DND-41 (cell line): ENCODE measurements around the gene CREG1.

Source experiments
- ATAC-seq: fragments of 200-7000 bp; cut with Tn5 transposase; 3 replicates; pipeline ENCODE4 v1.9.1; 2021; ENCODE audit warnings: low read depth; ENCODE audit not compliant: insufficient read depth
- DNase-seq: peaks from one replicate; pipeline ENCODE4 v3.0.0-alpha.2; 2020
- H2AFZ ChIP-seq: 2 replicates; pipeline ENCODE4 v1.6.0; 2012; ENCODE audit warnings: low read depth, low read length
- H3K27ac ChIP-seq: 2 replicates; pipeline ENCODE4 v1.5.1; 2012; ENCODE audit warnings: low read length, inconsistent platforms
- H3K27me3 ChIP-seq: fragments of 200-600 bp; sonication (generic); 2 replicates; pipeline ENCODE4 v1.6.0; 2012; ENCODE audit warnings: low read length, mild to moderate bottlenecking, inconsistent platforms; ENCODE audit not compliant: insufficient read depth, poor library complexity
- H3K36me3 ChIP-seq: 2 replicates; pipeline ENCODE4 v1.5.1; 2012; ENCODE audit warnings: low read length, inconsistent platforms; ENCODE audit not compliant: insufficient read depth
- H3K4me1 ChIP-seq: 2 replicates; pipeline ENCODE4 v1.5.1; 2012; ENCODE audit warnings: mild to moderate bottlenecking, low read length; ENCODE audit not compliant: insufficient read depth
- H3K4me2 ChIP-seq: 2 replicates; pipeline ENCODE4 v1.6.0; 2012; ENCODE audit warnings: mild to moderate bottlenecking, moderate library complexity, low read length, inconsistent platforms; ENCODE audit not compliant: insufficient read depth
- H3K4me3 ChIP-seq, 2 experiments: fragments of 200-600 bp in 1 of 2; shearing (Covaris generic) in 1 of 2; 2 replicates each; pipeline ENCODE4 v1.5.1; 2012 to 2016; ENCODE audit warnings: inconsistent platforms in 2 of 2, low read length in 2 of 2, mild to moderate bottlenecking in 2 of 2, low read depth in 1 of 2, moderate library complexity in 1 of 2
- H3K79me2 ChIP-seq: 2 replicates; pipeline ENCODE4 v1.6.0; 2012; ENCODE audit warnings: low read length, inconsistent platforms; ENCODE audit not compliant: insufficient read depth
- H3K9ac ChIP-seq: 2 replicates; pipeline ENCODE4 v1.6.0; 2012; ENCODE audit warnings: low read depth, mild to moderate bottlenecking, inconsistent platforms, low read length, moderate library complexity
- H3K9me3 ChIP-seq: 2 replicates; pipeline ENCODE4 v1.5.1; 2012; ENCODE audit warnings: low read length, moderate library complexity, mild to moderate bottlenecking, inconsistent platforms; ENCODE audit not compliant: insufficient read depth, severe bottlenecking
- H4K20me1 ChIP-seq: 2 replicates; pipeline ENCODE4 v1.6.0; 2012; ENCODE audit warnings: low read length; ENCODE audit not compliant: insufficient read depth
- CTCF ChIP-seq: IDR thresholded peaks from 2 replicates; pipeline ENCODE4 v1.5.1; 2012; ENCODE audit warnings: borderline replicate concordance, low read length, moderate library complexity, mild to moderate bottlenecking; ENCODE audit not compliant: poor library complexity, severe bottlenecking; ENCODE audit errors: extremely low read depth
- EZH2 ChIP-seq: IDR thresholded peaks from 3 replicates; pipeline ENCODE4 v1.6.1; 2012; ENCODE audit warnings: borderline replicate concordance, low read depth, mild to moderate bottlenecking, moderate library complexity, low read length, inconsistent platforms; ENCODE audit not compliant: severe bottlenecking

The CREG1 gene

GRCh38 chr1:167584581-167584980, 31.0 kb upstream of the CREG1 start:
- H3K4me3 ChIP-seq, result no peak overlapping the region
- H3K27me3 ChIP-seq, result no peaks in the 10 kb centered on the region
- DNase-seq, result no peak

GRCh38 chr1:167582722-167583121, 29.2 kb upstream of the CREG1 start:
- no peaks in the 10 kb centered on the region for H3K79me2 ChIP-seq
- H3K36me3 ChIP-seq, result no peaks in the 10 kb centered on the region
- H3K27me3 ChIP-seq, result no peaks in the 10 kb centered on the region
- TF ChIP-seq CTCF (no peak), EZH2 (no peak)
- no peak overlapping the region for H2AFZ ChIP-seq
- H3K9ac ChIP-seq, result no peak overlapping the region
- H3K4me1 ChIP-seq, result no peaks in the 10 kb centered on the region
- DNase-seq (no peak), ATAC-seq (no peak)
- no peak overlapping the region for H3K27ac ChIP-seq
- H3K4me2 ChIP-seq, result no peak overlapping the region
- no peaks in the 10 kb centered on the region for H3K9me3 ChIP-seq
- no peaks in the 10 kb centered on the region for H4K20me1 ChIP-seq
- H3K4me3 ChIP-seq, result no peak overlapping the region

More at GRCh38 chr1:167584581-167584980, 31.0 kb upstream of the CREG1 start:
- H2AFZ ChIP-seq, result no peak overlapping the region
- TF ChIP-seq EZH2 (no peak), CTCF (no peak)
- H3K9me3 ChIP-seq, result no peaks in the 10 kb centered on the region
- H4K20me1 ChIP-seq, result no peaks in the 10 kb centered on the region
- no peaks in the 10 kb centered on the region for H3K36me3 ChIP-seq
- H3K4me2 ChIP-seq, result no peak overlapping the region
- no peak overlapping the region for H3K9ac ChIP-seq
- H3K27ac ChIP-seq, result no peak overlapping the region
- H3K79me2 ChIP-seq, result no peaks in the 10 kb centered on the region
- H3K4me1 ChIP-seq, result no peaks in the 10 kb centered on the region
- no peak for ATAC-seq

GRCh38 chr1:167582064-167582463, 28.5 kb upstream of the CREG1 start:
- H3K27me3 ChIP-seq, result no peaks in the 10 kb centered on the region
- no peak overlapping the region for H3K4me2 ChIP-seq
- no peaks in the 10 kb centered on the region for H3K4me1 ChIP-seq
- no peak overlapping the region for H3K4me3 ChIP-seq
- no peaks in the 10 kb centered on the region for H3K79me2 ChIP-seq
- no peak overlapping the region for H3K27ac ChIP-seq
- TF ChIP-seq EZH2 (no peak), CTCF (no peak)
- no peaks in the 10 kb centered on the region for H4K20me1 ChIP-seq
- no peaks in the 10 kb centered on the region for H3K9me3 ChIP-seq
- H2AFZ ChIP-seq, result no peak overlapping the region
- no peaks in the 10 kb centered on the region for H3K36me3 ChIP-seq
- DNase-seq (no peak), ATAC-seq (no peak)
- H3K9ac ChIP-seq, result no peak overlapping the region

- Histone ChIP-seq H3K9me3 (no peaks in the 10 kb centered on the region), H4K20me1 (no peaks in the 10 kb centered on the region), H3K4me2 (no peak overlapping the region), H3K79me2 (no peaks in the 10 kb centered on the region), H3K27ac (no peak overlapping the region), H3K9ac (no peak overlapping the region), H3K4me3 (no peak overlapping the region), H3K36me3 (no peaks in the 10 kb centered on the region), H3K27me3 (no peaks in the 10 kb centered on the region), H2AFZ (no peak overlapping the region), H3K4me1 (no peaks in the 10 kb centered on the region)
- no peak for DNase-seq
- no peak for ATAC-seq
- TF ChIP-seq CTCF (no peak), EZH2 (no peak)
Measured at GRCh38 chr1:167579986-167580385, 26.4 kb upstream of the CREG1 start.
